Adipocyte (in vitro differentiated cells): ENCODE results near the gene GIGYF1.

Experiments used
- DNase-seq: peaks from one replicate; pipeline ENCODE4 v3.0.0-alpha.2; 2015; ENCODE audit warnings: low read depth
- H3K27me3 ChIP-seq: replicated peaks from 2 replicates; pipeline ENCODE4 v1.7.0; 2013; ENCODE audit warnings: mild to moderate bottlenecking, low read length, moderate library complexity; ENCODE audit not compliant: control insufficient read depth, insufficient read depth
- H3K36me3 ChIP-seq: 2 replicates; pipeline ENCODE4 v1.7.0; 2013; ENCODE audit warnings: low read length, mild to moderate bottlenecking, moderate library complexity; ENCODE audit not compliant: control insufficient read depth, insufficient read depth, severe bottlenecking
- H3K4me1 ChIP-seq: 2 replicates; pipeline ENCODE4 v1.7.0; 2013; ENCODE audit warnings: mild to moderate bottlenecking, low read length, moderate library complexity; ENCODE audit not compliant: control insufficient read depth, insufficient read depth
- H3K4me3 ChIP-seq: 2 replicates; pipeline ENCODE4 v1.7.0; 2013; ENCODE audit warnings: mild to moderate bottlenecking, low read length, moderate library complexity
- H3K9ac ChIP-seq: 2 replicates; pipeline ENCODE4 v1.7.0; 2013; ENCODE audit warnings: mild to moderate bottlenecking, low read length, moderate library complexity
- H3K9me3 ChIP-seq: 2 replicates; pipeline ENCODE4 v1.7.0; 2013; ENCODE audit warnings: mild to moderate bottlenecking, low read length, moderate library complexity; ENCODE audit not compliant: control insufficient read depth

The GIGYF1 gene

GRCh38 chr7:100655908-100656674 lies 38.0 kb downstream of the GIGYF1 start, which contains the start of gene ACTL6B:
Gene ACTL6B (minus strand): TSS chr7:100656448. CDS start chr7:100656354, 94 bp downstream.
- Histone ChIP-seq H3K4me1 (no peaks in the 10 kb centered on the region), H3K9ac (no peak within 1 kb of the TSS), H3K36me3 (no peaks in the 10 kb centered on the region), H3K9me3 (no peaks in the 10 kb centered on the region), H3K4me3 (no peak within 1 kb of the TSS), H3K27me3 (peaks cover 40% of the 10 kb centered on the region)
- peak; percentile 39 for DNase-seq

GRCh38 chr7:100654908-100655831 lies 38.9 kb downstream of the GIGYF1 start:
- peaks cover 40% of the 10 kb centered on the region for H3K27me3 ChIP-seq
- no peak for DNase-seq
- no peaks in the 10 kb centered on the region for H3K4me1 ChIP-seq
- no peaks in the 10 kb centered on the region for H3K36me3 ChIP-seq
- no peaks in the 10 kb centered on the region for H3K9me3 ChIP-seq
- H3K9ac ChIP-seq, result no peak overlapping the region
- no peak overlapping the region for H3K4me3 ChIP-seq

GRCh38 chr7:100649826-100650565 lies 44.1 kb downstream of the GIGYF1 start:
- peaks cover 38% of the 10 kb centered on the region for H3K27me3 ChIP-seq
- no peaks in the 10 kb centered on the region for H3K9me3 ChIP-seq
- no peaks in the 10 kb centered on the region for H3K4me1 ChIP-seq
- no peaks in the 10 kb centered on the region for H3K36me3 ChIP-seq
- DNase-seq, result peak; percentile 26
- H3K4me3 ChIP-seq, result no peak overlapping the region
- H3K9ac ChIP-seq, result no peak overlapping the region

GRCh38 chr7:100642534-100642907 lies 51.5 kb downstream of the GIGYF1 start:
- peaks cover 39% of the 10 kb centered on the region for H3K27me3 ChIP-seq
- H3K9me3 ChIP-seq, result no peaks in the 10 kb centered on the region
- no peak for DNase-seq
- H3K9ac ChIP-seq, result no peak overlapping the region
- no peaks in the 10 kb centered on the region for H3K36me3 ChIP-seq
- H3K4me1 ChIP-seq, result no peaks in the 10 kb centered on the region
- H3K4me3 ChIP-seq, result no peak overlapping the region

GRCh38 chr7:100641860-100642533 lies 52.1 kb downstream of the GIGYF1 start:
- Histone ChIP-seq H3K9ac (no peak overlapping the region), H3K4me3 (no peak overlapping the region), H3K4me1 (no peaks in the 10 kb centered on the region), H3K9me3 (no peaks in the 10 kb centered on the region), H3K36me3 (no peaks in the 10 kb centered on the region), H3K27me3 (peaks cover 37% of the 10 kb centered on the region)
- no peak for DNase-seq

GRCh38 chr7:100641463-100641859 lies 52.6 kb downstream of the GIGYF1 start, which contains the start of gene TFR2:
Gene TFR2 (minus strand): TSS chr7:100641552. CDS start chr7:100641509, 43 bp downstream.
- peaks cover 41% of the 10 kb centered on the region for H3K27me3 ChIP-seq
- H3K4me3 ChIP-seq, result no peak within 1 kb of the TSS
- DNase-seq, result no peak
- H3K9me3 ChIP-seq, result no peaks in the 10 kb centered on the region
- H3K9ac ChIP-seq, result no peak within 1 kb of the TSS
- H3K4me1 ChIP-seq, result no peaks in the 10 kb centered on the region
- no peaks in the 10 kb centered on the region for H3K36me3 ChIP-seq

GRCh38 chr7:100640517-100641440 lies 53.3 kb downstream of the GIGYF1 start:
- H3K9me3 ChIP-seq, result no peaks in the 10 kb centered on the region
- H3K4me3 ChIP-seq, result no peak overlapping the region
- no peaks in the 10 kb centered on the region for H3K36me3 ChIP-seq
- H3K27me3 ChIP-seq, result peaks cover 37% of the 10 kb centered on the region
- H3K9ac ChIP-seq, result no peak overlapping the region
- no peaks in the 10 kb centered on the region for H3K4me1 ChIP-seq
- no peak for DNase-seq

- no peak overlapping the region for H3K4me3 ChIP-seq
Measured at GRCh38 chr7:100639995-100640516, 54.0 kb downstream of the GIGYF1 start.

GRCh38 chr7:100632951-100633717 lies 60.9 kb downstream of the GIGYF1 start:
- Histone ChIP-seq H3K9me3 (no peaks in the 10 kb centered on the region), H3K9ac (peak overlapping the region; percentile 25), H3K4me3 (peak overlapping the region; percentile 72), H3K36me3 (no peaks in the 10 kb centered on the region), H3K27me3 (peaks cover 22% of the 10 kb centered on the region), H3K4me1 (peaks cover 4% of the 10 kb centered on the region)
- peak; percentile 77 for DNase-seq

More at GRCh38 chr7:100639995-100640516, 54.0 kb downstream of the GIGYF1 start:
- Histone ChIP-seq H3K9me3 (no peaks in the 10 kb centered on the region), H3K4me1 (no peaks in the 10 kb centered on the region), H3K27me3 (peaks cover 31% of the 10 kb centered on the region), H3K36me3 (no peaks in the 10 kb centered on the region), H3K9ac (no peak overlapping the region)
- DNase-seq, result no peak
